CD4-positive, alpha-beta memory T cell (primary cell): ENCODE data around the gene IZUMO1R. TPM values are rescaled to one million over a fixed set of nuclear protein-coding genes. Genes with fewer than 3 reads are reported as not detected.
"Not testable (repeated sequence)": the region's sequence is repeated elsewhere in the genome, so short reads cannot be mapped to it uniquely, and the experiment has no call there.

Experiments
- CTCF ChIA-PET: fragments of 350-600 bp; sonication (Branson Sonifier 250); formaldehyde crosslinking; loops from one replicate; lab custom pipeline; 2021; ENCODE audit warnings: inconsistent platforms; ENCODE audit not compliant: partially characterized antibody; lab: Charles Lee
- POLR2A ChIA-PET: fragments of 350-600 bp; sonication (Branson Sonifier 250); formaldehyde crosslinking; loops from one replicate; lab custom pipeline; 2021; ENCODE audit not compliant: partially characterized antibody; lab: Charles Lee
- DNase-seq, 5 donors: peaks; one replicate each; pipeline versions ENCODE4 v3.0.0 to v3.0.0-alpha.2; 2020 to 2022; ENCODE audit warnings: mixed read lengths in 1 of 5
- H3K27ac ChIP-seq: one replicate; pipeline ENCODE4 v1.7.0; 2013; ENCODE audit warnings: low read depth, low read length
- H3K27me3 ChIP-seq: 2 replicates; pipeline ENCODE4 v1.7.0; 2013; ENCODE audit warnings: mild to moderate bottlenecking, low read length, moderate library complexity; ENCODE audit not compliant: insufficient read depth
- H3K36me3 ChIP-seq: 2 replicates; pipeline ENCODE4 v1.7.0; 2013; ENCODE audit warnings: mild to moderate bottlenecking, low read length, moderate library complexity; ENCODE audit not compliant: insufficient read depth
- H3K4me1 ChIP-seq: 2 replicates; pipeline ENCODE4 v1.7.0; 2013; ENCODE audit warnings: mild to moderate bottlenecking, low read length, moderate library complexity; ENCODE audit not compliant: insufficient read depth
- H3K4me3 ChIP-seq, 2 donors: one replicate each; pipeline ENCODE4 v1.7.0; 2013; ENCODE audit warnings: low read length in 2 of 2, mild to moderate bottlenecking in 1 of 2
- H3K9me3 ChIP-seq, 2 donors: one replicate each; pipeline ENCODE4 v1.7.0; 2013; ENCODE audit warnings: low read length in 2 of 2, control low read depth in 1 of 2; ENCODE audit not compliant: control insufficient read depth in 1 of 2
- H3K27ac Mint-ChIP-seq, 7 donors: one replicate each; pipeline ENCODE4 v1.8.0; 2020 to 2021; ENCODE audit warnings: mixed read lengths in 7 of 7, mild to moderate bottlenecking in 6 of 7, inconsistent platforms in 3 of 7, moderate library complexity in 3 of 7
- H3K27me3 Mint-ChIP-seq, 2 donors: one replicate each; pipeline ENCODE4 v1.8.0; 2020 to 2021; ENCODE audit warnings: mixed read lengths in 2 of 2
- H3K36me3 Mint-ChIP-seq, 2 donors: one replicate each; pipeline ENCODE4 v1.8.0; 2020 to 2021; ENCODE audit warnings: mixed read lengths in 2 of 2, inconsistent platforms in 1 of 2, mild to moderate bottlenecking in 1 of 2
- H3K4me1 Mint-ChIP-seq, 4 donors: one replicate each; pipeline ENCODE4 v1.8.0; 2020 to 2021; ENCODE audit warnings: mixed read lengths in 4 of 4, mild to moderate bottlenecking in 1 of 4
- H3K4me3 Mint-ChIP-seq, 8 donors: one replicate each; pipeline ENCODE4 v1.8.0; 2020 to 2021; ENCODE audit warnings: mixed read lengths in 8 of 8, mild to moderate bottlenecking in 7 of 8, moderate library complexity in 6 of 8, inconsistent platforms in 3 of 8
- H3K9me3 Mint-ChIP-seq, 8 donors: one replicate each; pipeline ENCODE4 v1.8.0; 2020 to 2021; ENCODE audit warnings: mixed read lengths in 8 of 8, mild to moderate bottlenecking in 5 of 8, inconsistent platforms in 3 of 8, moderate library complexity in 1 of 8
- intact Hi-C: fragments of 100-400 bp; cut with micrococcal nuclease; formaldehyde crosslinking; loops from one replicate; pipeline ENCODE4 v1.15.1; 2023
- polyA plus RNA-seq, 2 donors: library from polyadenylated mRNA; unstranded; fragments of 300-500 nt; fragmentation: Illumina TruSeq; gene quantifications; one replicate each; pipeline ENCODE4 v1.2.3, GENCODE V29; 2021
- total RNA-seq, 2 experiments: library from RNA; stranded (reverse); gene quantifications; one replicate each; pipeline ENCODE4 v1.2.3, GENCODE V29; 2021

Gene IZUMO1R
- total RNA-seq (not detected), polyA plus RNA-seq (not detected)

DNA sequence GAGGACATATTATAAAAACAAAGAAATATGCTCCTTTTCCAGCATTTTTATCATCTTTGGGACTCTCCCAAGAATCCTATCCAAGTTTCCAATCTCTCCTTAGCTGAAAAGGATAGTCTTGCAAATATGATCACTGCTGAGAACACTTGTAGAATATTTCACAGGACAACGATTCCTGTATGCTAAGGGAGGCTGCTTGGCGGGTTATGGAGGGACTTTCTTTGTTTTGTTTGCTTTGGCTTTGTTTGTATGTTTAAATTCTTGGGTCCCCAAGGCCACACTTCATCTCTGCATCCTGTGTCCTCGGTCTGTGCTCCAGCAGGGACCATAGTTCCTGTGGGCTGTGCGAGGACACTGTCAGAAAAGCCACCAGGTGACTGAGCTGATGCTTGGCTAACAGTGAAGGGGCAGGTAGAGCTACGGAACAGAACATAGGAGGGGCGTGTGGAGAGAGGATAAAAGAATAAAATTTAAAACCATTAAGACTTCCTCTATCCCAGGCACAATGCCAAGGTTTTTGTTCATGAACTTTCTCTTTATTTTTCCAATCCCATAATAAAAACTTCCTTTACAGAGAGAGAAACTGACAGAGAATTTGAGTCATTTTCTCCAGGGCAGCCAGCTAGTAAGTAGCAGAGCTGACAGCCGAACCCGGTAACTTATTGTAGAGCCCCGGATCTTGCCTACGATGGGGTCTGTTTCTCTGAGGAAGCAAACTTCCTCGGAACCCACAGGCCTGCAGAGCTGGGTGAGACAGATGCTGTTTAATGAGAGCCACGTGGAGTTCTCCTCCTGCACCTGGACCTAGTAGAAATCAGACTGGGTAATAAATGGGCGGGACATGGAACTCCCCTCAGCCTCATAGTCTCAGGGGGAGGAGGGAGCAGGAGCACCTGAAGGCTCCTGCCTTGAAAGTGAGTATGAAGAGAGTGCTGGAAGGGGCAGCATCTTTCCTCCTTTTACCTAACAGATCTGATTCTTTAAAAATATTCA is at the start of gene IZUMO1R:
Gene IZUMO1R, plus strand, starts transcription at position 615 of the 993 bp plus-strand sequence. CDS start 1,057 bp downstream, outside the sequence.
- no peaks in the 10 kb centered on the region for H3K27me3 ChIP-seq
- Mint-ChIP-seq H3K27me3 (peaks cover 5% of the 10 kb centered on the region in 2 donors), H3K4me1 (no peaks in the 10 kb centered on the region), H3K4me3 (no peak within 1 kb of the TSS), H3K27ac (no peak within 1 kb of the TSS), H3K9me3 (peaks cover 0 to 2% (median 0%) of the 10 kb centered on the region in 8 donors), H3K36me3 (no peaks in the 10 kb centered on the region)
- no peak within 1 kb of the TSS for H3K27ac ChIP-seq
- no peak within 1 kb of the TSS for H3K4me3 ChIP-seq
- no peaks in the 10 kb centered on the region for H3K9me3 ChIP-seq
- no peaks in the 10 kb centered on the region for H3K4me1 ChIP-seq
- H3K36me3 ChIP-seq: no peaks in the 10 kb centered on the region
- ChIA-PET POLR2A (no interaction called here), CTCF (interaction anchor here (1.0 kb wide), 1 partner anchor 8 kb away, joined by 3 read pairs; no protein-coding TSS in a partner anchor)
- no peak for DNase-seq
- intact Hi-C loops: no loop called here

DNA sequence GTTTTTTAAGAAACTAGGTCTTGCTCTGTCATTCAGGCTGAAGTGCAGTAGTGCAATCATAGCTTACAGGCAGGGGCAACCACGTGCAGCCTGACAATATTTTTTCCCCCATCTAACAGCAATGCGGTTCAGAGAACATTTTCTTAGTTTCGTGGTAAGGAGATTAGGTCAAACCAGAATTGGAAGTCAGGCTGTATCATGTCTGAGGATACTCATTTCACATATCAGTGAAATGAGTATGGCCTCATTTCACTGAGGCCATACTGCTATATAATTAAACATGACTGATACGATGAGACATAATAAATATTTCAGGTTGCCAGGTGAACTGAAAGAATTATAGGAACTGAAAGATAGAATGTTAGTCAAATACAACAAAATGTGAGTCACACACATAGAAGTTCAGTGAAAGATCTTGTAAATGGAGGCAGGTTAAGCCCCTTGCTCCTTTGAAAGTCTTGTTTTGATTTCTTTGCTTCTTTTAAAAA is 32.5 kb upstream of the IZUMO1R start:
- Histone ChIP-seq H3K4me3 (no peak overlapping the region), H3K27ac (no peak overlapping the region), H3K27me3 (no peaks in the 10 kb centered on the region), H3K9me3 (no peaks in the 10 kb centered on the region), H3K36me3 (no peaks in the 10 kb centered on the region), H3K4me1 (no peaks in the 10 kb centered on the region)
- intact Hi-C loops: no loop called here
- POLR2A ChIA-PET: no interaction called here
- CTCF ChIA-PET: no interaction called here
- DNase-seq: no peak
- peaks cover 6 to 22% (median 13%) of the 10 kb centered on the region in 8 donors for H3K9me3 Mint-ChIP-seq
- no peaks in the 10 kb centered on the region for H3K4me1 Mint-ChIP-seq
- H3K27ac Mint-ChIP-seq: no peak overlapping the region
- H3K36me3 Mint-ChIP-seq: no peaks in the 10 kb centered on the region
- H3K27me3 Mint-ChIP-seq: peaks cover 2% of the 10 kb centered on the region in 2 donors
- H3K4me3 Mint-ChIP-seq: no peak overlapping the region

DNA sequence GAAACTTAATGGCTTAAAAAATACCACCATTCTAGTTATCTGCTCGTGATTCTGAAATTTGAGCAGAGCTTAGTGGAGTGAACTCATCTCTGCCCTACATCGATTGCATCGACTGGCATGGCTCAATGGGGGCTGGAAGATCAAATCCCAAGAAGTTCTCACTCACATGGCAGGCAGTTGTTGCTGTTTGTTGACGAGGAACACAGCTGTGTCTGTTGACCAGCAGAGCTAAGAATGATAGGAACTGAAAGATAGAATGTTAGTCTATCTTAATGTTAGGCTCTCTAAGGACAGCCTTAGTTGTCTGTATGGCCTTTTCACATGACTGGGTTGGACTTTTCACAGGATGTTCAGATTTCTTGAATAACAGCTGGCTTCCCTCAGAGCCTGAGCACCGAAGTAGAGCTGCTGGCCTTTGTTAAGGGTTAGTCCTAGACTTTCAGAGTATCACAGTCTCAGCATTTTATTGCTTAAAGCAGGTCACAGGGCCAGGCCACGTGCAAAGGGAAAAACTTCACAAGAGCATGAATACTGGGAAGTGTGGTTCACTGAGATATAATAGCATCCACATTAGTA is 31.6 kb upstream of the IZUMO1R start:
- no peak overlapping the region for H3K27ac Mint-ChIP-seq
- no peaks in the 10 kb centered on the region for H3K4me1 Mint-ChIP-seq
- POLR2A ChIA-PET: no interaction called here
- intact Hi-C loops: no loop called here
- no peaks in the 10 kb centered on the region for H3K4me1 ChIP-seq
- no peaks in the 10 kb centered on the region for H3K27me3 Mint-ChIP-seq
- H3K27me3 ChIP-seq: no peaks in the 10 kb centered on the region
- H3K27ac ChIP-seq: no peak overlapping the region
- no peak for DNase-seq
- no peak overlapping the region for H3K4me3 ChIP-seq
- no peak overlapping the region for H3K4me3 Mint-ChIP-seq
- no peaks in the 10 kb centered on the region for H3K9me3 ChIP-seq
- no peaks in the 10 kb centered on the region for H3K36me3 Mint-ChIP-seq
- no peaks in the 10 kb centered on the region for H3K36me3 ChIP-seq
- CTCF ChIA-PET: no interaction called here
- peaks cover 4 to 17% (median 10%) of the 10 kb centered on the region in 8 donors for H3K9me3 Mint-ChIP-seq

DNA sequence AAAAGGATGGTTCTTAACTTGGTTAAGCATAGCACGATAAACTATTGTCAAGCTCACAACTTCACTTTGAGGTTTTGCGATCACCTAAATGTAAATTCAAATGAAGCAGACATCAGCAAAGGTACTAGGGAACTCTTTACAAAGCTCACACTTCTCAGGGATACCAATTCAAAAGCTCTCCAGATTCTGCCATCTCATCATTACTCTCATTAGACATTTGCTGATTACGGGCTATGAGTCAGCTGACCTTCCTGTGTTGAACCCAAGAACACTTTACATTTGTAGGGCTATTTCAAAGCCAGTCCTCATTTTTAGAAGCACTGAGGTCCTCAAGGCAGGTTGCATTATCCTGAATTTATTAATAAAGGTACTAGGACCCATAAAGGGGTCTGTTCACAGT is 28.4 kb upstream of the IZUMO1R start:
- no peak overlapping the region for H3K4me3 Mint-ChIP-seq
- no peaks in the 10 kb centered on the region for H3K4me1 ChIP-seq
- POLR2A ChIA-PET: no interaction called here
- H3K36me3 ChIP-seq: no peaks in the 10 kb centered on the region
- no peaks in the 10 kb centered on the region for H3K4me1 Mint-ChIP-seq
- H3K9me3 ChIP-seq: no peaks in the 10 kb centered on the region
- CTCF ChIA-PET: no interaction called here
- no peak overlapping the region for H3K27ac ChIP-seq
- peaks cover 0 to 2% of the 10 kb centered on the region in 2 donors for H3K27me3 Mint-ChIP-seq
- H3K27ac Mint-ChIP-seq: no peak overlapping the region
- no peak for DNase-seq
- H3K36me3 Mint-ChIP-seq: no peaks in the 10 kb centered on the region
- no peak overlapping the region for H3K4me3 ChIP-seq
- intact Hi-C loops: no loop called here
- no peaks in the 10 kb centered on the region for H3K27me3 ChIP-seq
- H3K9me3 Mint-ChIP-seq: peaks cover 0 to 6% (median 1%) of the 10 kb centered on the region in 8 donors

DNA sequence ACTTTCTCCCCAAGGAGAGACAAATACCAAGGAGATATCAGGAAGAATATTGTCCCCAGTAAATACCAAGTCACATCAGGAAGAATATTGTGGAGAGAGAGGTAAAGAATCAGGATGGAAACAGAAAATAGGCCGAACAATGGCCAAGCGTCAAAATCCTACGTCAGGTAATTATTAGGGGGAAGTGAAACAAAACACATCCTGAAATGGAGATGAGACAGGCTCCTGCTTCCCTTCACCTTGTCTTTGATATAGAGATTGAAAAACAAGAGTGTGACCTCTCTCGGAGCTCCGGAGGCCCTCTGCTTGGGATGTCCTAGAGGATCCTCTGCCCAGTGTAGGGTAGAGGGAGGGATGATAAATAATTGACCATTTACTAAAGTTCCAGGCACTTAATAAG is 27.4 kb upstream of the IZUMO1R start:
- DNase-seq: no peak
- no peaks in the 10 kb centered on the region for H3K9me3 ChIP-seq
- H3K27ac Mint-ChIP-seq: no peak overlapping the region
- no peak overlapping the region for H3K27ac ChIP-seq
- no peak overlapping the region for H3K4me3 ChIP-seq
- no peaks in the 10 kb centered on the region for H3K4me1 Mint-ChIP-seq
- intact Hi-C loops: no loop called here
- H3K36me3 Mint-ChIP-seq: no peaks in the 10 kb centered on the region
- no peaks in the 10 kb centered on the region for H3K36me3 ChIP-seq
- H3K27me3 Mint-ChIP-seq: peaks cover 0 to 4% of the 10 kb centered on the region in 2 donors
- no peak overlapping the region for H3K4me3 Mint-ChIP-seq
- no peaks in the 10 kb centered on the region for H3K4me1 ChIP-seq
- ChIA-PET POLR2A (no interaction called here), CTCF (no interaction called here)
- no peaks in the 10 kb centered on the region for H3K27me3 ChIP-seq
- H3K9me3 Mint-ChIP-seq: peaks cover 0 to 4% (median 0%) of the 10 kb centered on the region in 8 donors

DNA sequence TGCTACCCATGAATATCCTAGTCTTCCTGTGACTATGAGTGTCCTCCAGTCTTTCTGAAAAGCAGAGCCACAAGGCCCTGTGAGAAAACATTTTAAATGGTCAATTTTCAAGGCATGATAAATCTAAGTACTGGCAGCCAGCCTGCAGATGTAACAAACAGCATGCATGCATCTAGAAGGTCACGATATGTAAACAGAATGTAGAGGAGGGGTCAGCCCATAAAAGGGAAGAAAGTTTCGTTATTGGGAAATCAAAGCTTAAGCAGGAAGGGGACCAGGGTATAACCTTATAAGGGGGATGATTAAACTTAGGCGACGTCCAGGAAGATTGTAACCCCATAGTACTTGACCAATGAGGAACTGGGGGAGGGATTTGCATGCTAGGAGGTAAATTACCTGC is 26.2 kb upstream of the IZUMO1R start:
- DNase-seq, H3K4me3 Mint-ChIP-seq, H3K4me1 ChIP-seq, H3K9me3 ChIP-seq, H3K36me3 Mint-ChIP-seq, H3K36me3 ChIP-seq, H3K4me3 ChIP-seq, H3K27me3 Mint-ChIP-seq, H3K9me3 Mint-ChIP-seq, H3K4me1 Mint-ChIP-seq, H3K27ac Mint-ChIP-seq, H3K27ac ChIP-seq, intact Hi-C loops, POLR2A ChIA-PET, H3K27me3 ChIP-seq, CTCF ChIA-PET: not testable (repeated sequence)

DNA sequence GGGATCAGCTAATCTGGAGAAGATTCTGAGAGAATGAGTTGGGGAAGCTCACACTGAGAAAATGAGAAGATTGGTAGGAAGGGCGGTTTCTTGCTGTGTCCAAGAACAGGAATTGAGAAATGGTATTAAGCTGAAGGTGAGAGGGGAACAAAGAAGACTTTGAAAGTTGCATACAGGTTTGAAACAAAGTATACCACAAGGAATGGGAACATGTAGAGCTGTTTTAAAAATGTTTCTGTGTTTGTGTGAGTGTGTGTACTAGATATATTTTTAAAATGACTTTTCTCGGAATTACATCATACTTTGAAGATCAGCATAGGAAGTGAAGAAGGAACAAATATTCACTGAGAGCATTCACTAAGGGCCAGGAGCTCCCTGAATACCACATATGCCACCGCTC is 24.4 kb upstream of the IZUMO1R start:
- Mint-ChIP-seq H3K27me3 (peaks cover 0 to 4% of the 10 kb centered on the region in 2 donors), H3K4me3 (no peak overlapping the region), H3K4me1 (no peaks in the 10 kb centered on the region), H3K9me3 (peaks cover 0 to 4% (median 0%) of the 10 kb centered on the region in 8 donors), H3K36me3 (no peaks in the 10 kb centered on the region), H3K27ac (no peak overlapping the region)
- Histone ChIP-seq H3K9me3 (no peaks in the 10 kb centered on the region), H3K27ac (no peak overlapping the region), H3K36me3 (no peaks in the 10 kb centered on the region), H3K4me3 (no peak overlapping the region), H3K27me3 (no peaks in the 10 kb centered on the region), H3K4me1 (no peaks in the 10 kb centered on the region)
- intact Hi-C loops: no loop called here
- CTCF ChIA-PET: no interaction called here
- POLR2A ChIA-PET: no interaction called here
- no peak for DNase-seq
